Activated T-cell treated with anti-CD3 and anti-CD28 coated beads, Interleukin-2, amount 50 U/mL, for 24 hours (primary cell): ENCODE measurements around the gene OTX2.
A peak's percentile ranks its signal among the peaks of the same experiment; 100 is the strongest.

Source experiments
- DNase-seq: peaks from one replicate; pipeline ENCODE4 v3.0.0-alpha.2; 2020
- H3K27ac Mint-ChIP-seq: 2 replicates; pipeline ENCODE4 v1.8.0; 2020; ENCODE audit warnings: mild to moderate bottlenecking, mixed read lengths
- H3K27me3 Mint-ChIP-seq: 2 replicates; pipeline ENCODE4 v1.8.0; 2020; ENCODE audit warnings: mixed read lengths
- H3K36me3 Mint-ChIP-seq: 2 replicates; pipeline ENCODE4 v1.8.0; 2020; ENCODE audit warnings: low read depth, mixed read lengths
- H3K4me1 Mint-ChIP-seq: 2 replicates; pipeline ENCODE4 v1.8.0; 2020; ENCODE audit warnings: low read depth, mixed read lengths
- H3K4me3 Mint-ChIP-seq: 2 replicates; pipeline ENCODE4 v1.8.0; 2020; ENCODE audit warnings: mild to moderate bottlenecking, moderate library complexity, mixed read lengths
- H3K9me3 Mint-ChIP-seq: 2 replicates; pipeline ENCODE4 v1.8.0; 2020; ENCODE audit warnings: mixed read lengths

Gene OTX2

DNA sequence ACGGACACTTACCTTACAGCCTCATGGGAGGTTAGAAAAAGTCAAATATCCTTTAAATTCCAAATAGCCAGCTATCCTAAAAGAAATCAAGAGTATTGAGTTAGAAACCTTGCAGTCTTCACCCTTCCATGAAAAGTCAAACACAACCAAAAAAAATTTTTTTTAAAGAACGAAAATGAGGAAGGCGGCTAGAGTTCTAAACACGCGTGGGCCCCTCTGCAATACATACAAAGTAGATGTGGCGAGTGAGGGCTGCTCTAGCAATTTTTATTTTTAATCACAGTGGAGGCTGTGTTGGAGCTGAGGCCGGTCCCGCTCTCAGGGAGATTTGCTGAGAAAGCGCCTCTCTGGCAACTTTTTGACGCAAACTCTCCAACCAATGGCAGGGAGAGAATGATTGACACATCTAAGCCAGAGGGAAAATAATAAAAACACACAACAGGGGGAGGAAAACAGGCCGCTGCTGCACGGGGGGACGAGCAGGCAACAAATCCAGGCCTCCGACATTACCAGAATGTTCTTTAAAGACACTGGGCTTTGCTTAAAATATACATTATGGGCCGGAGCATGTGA lies at the start of gene OTX2:
OTX2 (minus strand) TSS at position 333 of the 573 bp plus-strand sequence. CDS start 5,023 bp downstream, outside the sequence.
- Mint-ChIP-seq H3K4me3 (no peak within 1 kb of the TSS), H3K36me3 (no peaks in the 10 kb centered on the region), H3K27ac (peak within 1 kb of the TSS; percentile 66), H3K27me3 (peaks cover 90% of the 10 kb centered on the region), H3K9me3 (peaks cover 3% of the 10 kb centered on the region), H3K4me1 (peaks cover 36% of the 10 kb centered on the region)
- no peak for DNase-seq

DNA sequence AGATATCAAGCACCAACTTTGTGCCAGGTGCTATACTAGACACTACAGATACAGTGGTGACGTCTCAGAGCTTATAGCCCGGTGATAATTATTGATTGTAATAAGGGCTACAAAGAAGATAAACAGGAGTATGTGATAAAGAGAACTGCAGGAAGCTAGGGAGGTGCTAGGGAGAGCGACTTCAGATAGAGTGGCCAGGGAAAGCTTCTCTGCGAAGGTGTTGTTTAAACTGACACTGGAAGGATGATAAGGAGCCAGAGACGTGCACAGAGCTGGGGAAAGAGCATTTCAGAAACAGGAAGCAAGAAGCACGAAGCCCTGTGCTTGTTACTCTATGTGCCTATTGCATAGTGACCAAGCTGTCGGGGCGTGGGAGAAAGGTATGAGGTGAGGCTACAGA lies 48.1 kb upstream of the OTX2 start:
- no peak overlapping the region for H3K4me3 Mint-ChIP-seq
- H3K4me1 Mint-ChIP-seq: peaks cover 2% of the 10 kb centered on the region
- H3K36me3 Mint-ChIP-seq: no peaks in the 10 kb centered on the region
- H3K9me3 Mint-ChIP-seq: no peaks in the 10 kb centered on the region
- H3K27ac Mint-ChIP-seq: no peak overlapping the region
- no peak for DNase-seq
- peaks cover 45% of the 10 kb centered on the region for H3K27me3 Mint-ChIP-seq

DNA sequence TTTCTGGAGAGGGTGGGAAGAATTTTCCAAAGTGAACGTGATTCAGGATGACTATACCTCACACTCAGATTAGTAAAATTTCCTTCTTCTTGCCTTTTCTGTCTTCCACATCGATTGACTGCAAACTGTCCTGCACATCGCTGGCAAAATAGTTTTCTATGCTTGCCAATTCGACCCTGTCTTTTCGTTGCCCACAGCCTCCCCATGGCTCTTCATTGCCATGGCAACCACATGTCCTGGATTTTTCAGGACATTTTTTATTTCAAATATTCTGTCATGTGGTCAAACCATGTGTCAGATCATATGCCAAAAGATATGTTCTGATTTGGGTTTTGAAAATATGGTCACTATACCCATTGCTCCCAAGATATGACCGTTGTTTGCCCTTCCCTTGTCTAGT lies 46.9 kb upstream of the OTX2 start:
- Mint-ChIP-seq H3K4me1 (peaks cover 2% of the 10 kb centered on the region), H3K27me3 (peaks cover 39% of the 10 kb centered on the region), H3K9me3 (no peaks in the 10 kb centered on the region), H3K4me3 (no peak overlapping the region), H3K27ac (no peak overlapping the region), H3K36me3 (no peaks in the 10 kb centered on the region)
- DNase-seq: no peak

DNA sequence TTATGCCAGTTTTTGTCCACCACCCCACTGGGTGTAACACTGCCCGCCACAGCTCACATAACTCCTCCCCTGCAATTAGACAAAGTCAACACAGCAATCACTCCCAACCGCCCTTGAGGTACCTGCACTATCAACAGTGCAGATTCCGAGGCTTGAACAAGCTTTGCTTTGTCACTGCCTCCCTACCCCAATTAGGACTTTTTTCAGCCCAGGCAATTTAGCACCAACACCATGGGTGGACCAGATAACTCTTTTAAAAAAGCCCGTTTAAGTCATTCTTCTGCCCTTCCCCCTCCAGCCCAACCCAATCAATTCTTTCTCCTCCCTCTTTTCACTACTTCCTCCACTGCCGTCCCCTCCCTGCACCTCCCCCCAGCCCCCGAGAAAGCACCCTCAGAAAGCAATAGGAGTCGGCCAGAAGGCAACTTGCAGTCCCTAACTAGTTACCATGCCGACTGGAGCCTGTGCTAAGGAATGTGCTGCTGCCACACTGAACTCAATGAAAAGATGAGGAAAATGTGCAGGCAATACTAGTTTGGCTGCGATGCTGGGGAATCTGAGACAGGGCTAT lies 45.7 kb upstream of the OTX2 start:
- Mint-ChIP-seq H3K4me3 (no peak overlapping the region), H3K27ac (no peak overlapping the region), H3K9me3 (no peaks in the 10 kb centered on the region), H3K27me3 (peaks cover 41% of the 10 kb centered on the region), H3K4me1 (peaks cover 2% of the 10 kb centered on the region), H3K36me3 (no peaks in the 10 kb centered on the region)
- DNase-seq: no peak

DNA sequence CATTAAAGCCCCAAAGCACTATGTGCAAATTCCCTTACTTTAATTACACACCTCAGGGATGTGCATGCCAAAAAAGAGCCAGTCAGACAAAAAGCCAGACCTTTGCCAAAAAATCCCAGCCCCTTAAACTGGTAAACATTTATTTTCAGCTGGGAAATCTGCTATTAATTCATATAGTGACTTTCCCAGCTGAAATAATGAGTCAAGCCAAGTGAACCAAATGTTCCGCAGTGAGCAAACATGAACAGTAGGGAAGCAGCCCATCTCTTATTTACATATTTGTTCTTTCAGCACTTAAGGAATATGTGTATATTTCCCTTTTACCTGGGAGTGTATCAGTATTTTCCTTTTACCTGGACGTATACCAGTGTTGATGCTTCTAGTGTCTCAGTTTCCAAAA lies 44.0 kb upstream of the OTX2 start:
- Mint-ChIP-seq H3K27me3 (peaks cover 37% of the 10 kb centered on the region), H3K4me1 (peaks cover 2% of the 10 kb centered on the region), H3K27ac (no peak overlapping the region), H3K4me3 (no peak overlapping the region), H3K9me3 (no peaks in the 10 kb centered on the region), H3K36me3 (no peaks in the 10 kb centered on the region)
- no peak for DNase-seq

DNA sequence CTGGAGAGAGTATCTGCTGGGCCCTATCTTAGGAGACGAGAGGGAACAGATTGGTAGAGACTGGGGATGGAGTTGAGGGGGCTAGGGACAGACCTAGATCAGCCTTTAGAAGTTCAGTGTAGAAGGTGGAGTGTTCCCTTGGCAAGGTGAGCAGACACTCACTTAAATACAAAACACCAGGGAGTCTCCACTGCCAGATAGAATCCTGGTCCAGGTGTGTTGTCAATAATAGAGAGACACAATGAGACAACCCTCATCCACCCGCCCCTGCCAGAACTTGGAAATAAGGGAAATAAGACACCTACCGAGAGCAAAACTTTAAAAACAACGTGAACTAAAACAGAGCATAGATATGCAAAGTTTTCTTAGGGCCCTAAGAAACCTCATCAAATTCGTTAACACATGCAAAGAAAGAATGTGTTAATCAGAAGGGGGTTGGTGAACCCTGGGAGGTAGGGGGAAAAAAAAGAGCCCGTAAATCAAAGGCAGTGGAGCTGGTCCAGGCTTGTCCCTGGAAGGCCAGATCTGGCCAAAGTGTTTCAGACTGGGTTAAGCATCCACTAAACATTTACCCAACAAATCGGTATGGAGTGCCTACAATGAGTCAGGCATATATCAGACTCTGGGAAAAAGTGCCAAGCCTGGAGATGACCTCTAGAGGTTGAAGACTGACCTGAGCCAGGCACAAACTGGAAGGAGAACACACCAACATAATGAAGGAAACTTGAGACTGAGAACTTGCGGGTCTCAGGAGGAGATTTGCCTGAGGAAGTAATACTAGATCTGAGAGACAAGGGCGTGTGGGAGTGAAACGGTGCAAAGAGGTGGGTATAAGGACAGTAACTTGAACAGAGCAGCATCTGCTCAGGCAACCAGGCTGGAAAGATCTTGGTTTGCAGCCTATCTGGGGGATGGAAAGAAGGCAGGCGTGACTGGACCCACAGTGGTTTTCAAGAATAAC lies 37.0 kb upstream of the OTX2 start:
- Mint-ChIP-seq H3K27me3 (peaks cover 49% of the 10 kb centered on the region), H3K4me1 (no peaks in the 10 kb centered on the region), H3K36me3 (no peaks in the 10 kb centered on the region), H3K9me3 (no peaks in the 10 kb centered on the region), H3K4me3 (no peak overlapping the region), H3K27ac (no peak overlapping the region)
- DNase-seq: no peak

DNA sequence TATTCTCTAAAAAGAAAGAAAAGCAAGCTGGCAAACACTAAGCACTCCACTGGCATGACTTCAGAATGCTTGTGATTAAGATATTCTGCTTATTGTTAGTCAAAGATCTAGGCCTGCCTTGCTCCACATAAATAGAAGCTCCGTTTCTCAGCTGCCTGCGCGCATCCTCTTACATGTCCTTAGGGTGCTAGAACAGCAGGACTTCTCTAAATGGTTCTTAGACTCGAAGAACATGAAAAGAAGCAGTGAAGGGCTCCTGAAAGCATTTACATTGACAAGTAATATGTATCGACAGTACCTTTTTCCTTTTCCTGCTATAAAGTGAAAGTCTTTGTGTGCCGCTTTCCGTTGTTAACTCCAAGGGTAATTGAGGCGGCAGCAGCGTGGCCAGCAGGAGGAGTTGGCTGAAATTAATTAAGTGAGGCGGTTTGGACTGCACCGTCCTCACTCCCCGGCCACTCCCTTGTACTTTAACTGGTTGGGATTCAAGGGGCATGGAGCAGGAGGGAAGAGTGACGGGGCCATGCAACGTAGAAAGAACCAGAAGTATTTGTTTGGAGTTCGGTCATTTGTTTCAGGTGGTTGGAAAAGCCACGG lies 34.2 kb upstream of the OTX2 start:
- H3K36me3 Mint-ChIP-seq: no peaks in the 10 kb centered on the region
- H3K4me3 Mint-ChIP-seq: no peak overlapping the region
- H3K9me3 Mint-ChIP-seq: no peaks in the 10 kb centered on the region

DNA sequence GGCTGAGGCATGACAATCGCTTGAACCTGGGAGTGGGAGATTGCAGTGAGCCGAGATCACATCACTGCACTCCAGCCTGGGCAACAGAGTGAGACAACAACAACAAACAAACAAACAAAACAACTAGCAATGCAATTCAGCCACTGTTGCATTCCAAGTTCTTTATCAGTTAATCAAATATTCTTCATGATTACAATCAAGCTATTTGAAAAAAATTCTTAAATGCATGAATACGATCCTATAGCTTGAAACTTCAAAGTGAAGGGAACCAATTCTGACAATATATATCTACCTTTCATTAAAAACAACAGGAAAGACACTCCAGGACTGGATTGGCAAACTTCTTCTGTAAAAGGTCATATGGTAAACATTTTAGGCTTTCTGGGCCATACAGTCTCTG lies 31.3 kb upstream of the OTX2 start:
- DNase-seq: no peak
- Mint-ChIP-seq H3K4me3 (no peak overlapping the region), H3K4me1 (no peaks in the 10 kb centered on the region), H3K27ac (no peak overlapping the region), H3K36me3 (no peaks in the 10 kb centered on the region), H3K27me3 (peaks cover 33% of the 10 kb centered on the region), H3K9me3 (no peaks in the 10 kb centered on the region)

More for the DNA sequence above, 34.2 kb upstream of the OTX2 start:
- no peak overlapping the region for H3K27ac Mint-ChIP-seq
- H3K4me1 Mint-ChIP-seq: no peaks in the 10 kb centered on the region
- peaks cover 44% of the 10 kb centered on the region for H3K27me3 Mint-ChIP-seq
- no peak for DNase-seq

DNA sequence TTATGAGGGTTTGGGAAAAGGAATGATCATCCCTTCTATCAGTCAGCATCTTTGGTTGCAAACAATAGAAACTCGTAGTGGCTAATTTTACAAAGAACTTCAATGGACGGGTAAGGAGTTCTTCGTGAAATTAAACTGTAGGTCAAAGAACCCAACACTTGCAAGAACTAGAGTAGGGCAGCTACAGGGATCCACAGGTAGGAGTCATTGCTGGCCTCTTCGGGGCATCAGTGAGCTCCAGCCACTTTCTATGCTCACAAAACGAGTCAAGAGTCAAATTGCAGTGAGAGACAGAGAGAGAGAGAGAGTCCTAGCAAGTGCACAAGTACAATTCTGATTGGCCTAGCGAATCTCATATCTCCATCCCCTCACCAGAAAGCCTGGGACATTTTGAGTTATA lies 29.9 kb upstream of the OTX2 start:
- no peak overlapping the region for H3K27ac Mint-ChIP-seq
- no peak for DNase-seq
- no peaks in the 10 kb centered on the region for H3K36me3 Mint-ChIP-seq
- H3K4me3 Mint-ChIP-seq: no peak overlapping the region
- H3K27me3 Mint-ChIP-seq: peaks cover 20% of the 10 kb centered on the region
- no peaks in the 10 kb centered on the region for H3K9me3 Mint-ChIP-seq
- H3K4me1 Mint-ChIP-seq: no peaks in the 10 kb centered on the region

DNA sequence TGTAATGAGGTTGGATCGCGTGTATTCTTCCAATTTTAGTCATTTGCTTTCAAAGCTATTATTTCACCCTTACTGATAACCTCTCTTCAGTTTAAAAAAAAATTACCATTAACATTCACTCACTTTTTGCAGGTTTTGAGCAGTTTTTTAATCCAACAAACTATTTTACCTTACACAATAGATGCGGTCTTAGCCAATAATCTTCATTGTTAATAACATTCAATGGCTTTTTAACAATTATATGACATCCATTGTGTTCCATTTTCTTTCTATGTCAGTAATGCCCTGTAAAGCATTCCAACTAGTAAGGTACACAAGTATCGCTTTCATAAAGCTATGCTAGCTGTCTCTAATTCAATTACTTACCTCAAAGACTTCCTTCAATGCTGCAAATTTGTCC lies 18.9 kb upstream of the OTX2 start:
- H3K27ac Mint-ChIP-seq: no peak overlapping the region
- no peak overlapping the region for H3K4me3 Mint-ChIP-seq
- no peaks in the 10 kb centered on the region for H3K4me1 Mint-ChIP-seq
- no peak for DNase-seq
- H3K36me3 Mint-ChIP-seq: no peaks in the 10 kb centered on the region
- peaks cover 13% of the 10 kb centered on the region for H3K27me3 Mint-ChIP-seq
- no peaks in the 10 kb centered on the region for H3K9me3 Mint-ChIP-seq

DNA sequence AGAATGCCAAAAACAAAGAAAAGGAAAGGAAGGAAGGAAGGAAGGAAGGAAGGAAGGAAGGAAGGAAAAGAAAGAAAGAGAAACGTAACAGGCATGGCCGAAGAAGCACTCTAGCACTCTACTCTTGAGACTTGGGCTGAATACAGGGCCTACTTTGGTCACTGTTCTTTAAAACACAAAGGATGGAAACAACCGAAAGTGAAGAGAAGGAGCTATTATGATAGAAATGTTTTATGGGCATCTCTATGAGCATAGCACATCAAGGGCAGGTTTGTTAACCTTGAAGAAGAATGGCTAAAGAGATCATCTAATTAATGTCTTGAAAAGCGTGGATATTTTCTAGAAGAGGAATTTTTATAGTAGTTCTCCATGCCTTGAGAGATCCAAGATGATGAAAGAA lies 15.9 kb upstream of the OTX2 start:
- Mint-ChIP-seq H3K9me3 (no peaks in the 10 kb centered on the region), H3K4me1 (no peaks in the 10 kb centered on the region), H3K27ac (no peak overlapping the region), H3K4me3 (no peak overlapping the region), H3K36me3 (no peaks in the 10 kb centered on the region), H3K27me3 (peaks cover 30% of the 10 kb centered on the region)
- no peak for DNase-seq

DNA sequence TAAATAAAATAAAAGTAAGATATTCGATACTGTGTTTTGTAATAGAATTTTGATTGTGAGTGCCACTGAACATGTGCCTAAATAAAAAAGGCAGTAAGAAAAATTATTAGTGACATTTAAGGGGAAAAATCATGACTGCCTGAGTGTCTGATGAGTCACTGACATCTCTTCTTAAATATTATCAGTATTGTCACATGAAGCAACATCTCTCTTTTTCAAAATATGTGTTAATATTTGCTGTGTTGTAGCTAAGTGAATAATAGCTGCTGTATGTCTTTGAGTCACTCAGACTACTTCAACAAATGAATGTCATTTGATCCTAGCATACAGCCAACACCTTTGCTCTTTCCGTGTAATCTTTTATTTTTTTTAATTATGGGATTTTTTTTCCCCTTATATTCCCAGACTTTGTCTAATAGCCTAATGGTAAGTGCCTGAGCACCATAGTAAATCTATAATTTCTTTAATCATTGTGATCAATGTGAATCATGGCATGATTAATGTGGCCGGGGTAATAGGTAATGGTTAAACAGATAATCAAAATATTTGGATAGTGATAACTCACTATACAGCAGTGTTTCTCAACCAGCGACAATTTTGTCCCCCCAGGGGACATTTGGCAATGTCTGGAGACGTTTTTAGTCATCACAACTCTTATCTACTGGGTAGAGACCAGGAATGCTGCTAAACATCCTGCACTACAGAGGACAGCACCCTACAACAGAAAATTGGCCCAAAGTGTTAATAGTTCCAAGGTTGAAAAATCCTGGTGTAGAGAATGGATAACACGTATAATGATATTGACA lies 11.7 kb upstream of the OTX2 start:
- Mint-ChIP-seq H3K27me3 (peaks cover 57% of the 10 kb centered on the region), H3K27ac (no peak overlapping the region), H3K9me3 (no peaks in the 10 kb centered on the region), H3K36me3 (no peaks in the 10 kb centered on the region), H3K4me3 (no peak overlapping the region), H3K4me1 (no peaks in the 10 kb centered on the region)
- no peak for DNase-seq

DNA sequence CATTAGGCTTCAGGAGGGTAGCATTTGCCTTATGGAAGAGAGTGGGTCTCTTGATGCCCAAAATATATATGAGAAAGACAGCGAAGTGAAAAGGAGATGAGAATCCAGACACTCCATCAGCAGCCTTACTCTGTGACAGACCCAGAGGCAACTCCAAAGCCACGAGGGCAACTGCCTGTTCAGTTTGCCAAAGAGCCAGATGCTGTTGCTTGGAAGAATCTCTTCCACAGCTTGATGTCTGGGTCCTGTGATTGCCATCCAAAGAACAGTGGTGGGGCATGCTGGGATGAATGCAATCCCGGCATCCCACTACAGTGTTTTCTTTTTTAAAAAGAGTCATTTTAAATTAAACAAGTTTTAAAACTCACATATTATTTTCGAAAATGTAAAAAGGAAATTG lies 10.9 kb upstream of the OTX2 start:
- Mint-ChIP-seq H3K27me3 (peaks cover 64% of the 10 kb centered on the region), H3K27ac (no peak overlapping the region), H3K4me1 (peaks cover 2% of the 10 kb centered on the region), H3K36me3 (no peaks in the 10 kb centered on the region), H3K4me3 (no peak overlapping the region), H3K9me3 (no peaks in the 10 kb centered on the region)
- no peak for DNase-seq

DNA sequence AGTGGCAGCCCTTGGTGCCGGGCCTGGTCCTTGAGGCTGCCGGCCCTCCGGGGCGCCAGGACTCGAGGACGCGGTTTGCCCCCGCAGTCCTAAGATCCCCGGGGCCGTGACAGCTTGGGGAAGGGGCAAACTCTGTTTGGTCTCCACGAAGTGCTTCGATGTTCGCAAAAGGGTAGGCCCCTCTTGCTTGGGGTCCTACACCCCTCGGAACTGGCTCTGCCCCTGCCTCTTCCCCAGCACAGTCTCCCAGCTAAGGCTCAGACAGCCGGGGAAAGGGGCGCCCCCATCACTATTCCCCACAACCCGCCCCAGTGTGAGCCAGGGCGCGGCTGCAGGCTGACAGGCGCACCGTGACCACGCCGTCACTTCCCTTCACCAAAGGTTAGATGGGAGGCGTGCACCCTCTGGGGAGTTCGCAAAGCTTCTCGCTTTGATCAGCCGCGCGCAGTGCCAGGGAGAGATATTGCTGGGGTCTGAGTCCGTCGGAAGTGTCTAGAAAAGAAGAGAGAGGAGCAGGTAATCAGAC lies 7.2 kb upstream of the OTX2 start:
- Mint-ChIP-seq H3K4me1 (peaks cover 2% of the 10 kb centered on the region), H3K9me3 (no peaks in the 10 kb centered on the region), H3K27me3 (peaks cover 85% of the 10 kb centered on the region), H3K36me3 (no peaks in the 10 kb centered on the region), H3K27ac (no peak overlapping the region), H3K4me3 (no peak overlapping the region)
- DNase-seq: no peak
